Retinal pigment epithelial cell (primary cell): ENCODE data around the gene KCNJ6.

Source experiments
- DNase-seq: peaks from one replicate; pipeline ENCODE4 v3.0.0-alpha.2; 2010; ENCODE audit warnings: low read depth
- H3K4me3 ChIP-seq: 2 replicates; pipeline ENCODE4 v1.5.1; 2011; ENCODE audit warnings: mild to moderate bottlenecking, low read length, control low read depth, moderate library complexity
- TF ChIP-seq, protein P1 (sequence below): conservative IDR thresholded peaks from 2 replicates; pipeline ENCODE4 v1.5.1; 2011; ENCODE audit warnings: low read depth, low read length, control low read depth, inconsistent platforms

KCNJ6 gene

DNA sequence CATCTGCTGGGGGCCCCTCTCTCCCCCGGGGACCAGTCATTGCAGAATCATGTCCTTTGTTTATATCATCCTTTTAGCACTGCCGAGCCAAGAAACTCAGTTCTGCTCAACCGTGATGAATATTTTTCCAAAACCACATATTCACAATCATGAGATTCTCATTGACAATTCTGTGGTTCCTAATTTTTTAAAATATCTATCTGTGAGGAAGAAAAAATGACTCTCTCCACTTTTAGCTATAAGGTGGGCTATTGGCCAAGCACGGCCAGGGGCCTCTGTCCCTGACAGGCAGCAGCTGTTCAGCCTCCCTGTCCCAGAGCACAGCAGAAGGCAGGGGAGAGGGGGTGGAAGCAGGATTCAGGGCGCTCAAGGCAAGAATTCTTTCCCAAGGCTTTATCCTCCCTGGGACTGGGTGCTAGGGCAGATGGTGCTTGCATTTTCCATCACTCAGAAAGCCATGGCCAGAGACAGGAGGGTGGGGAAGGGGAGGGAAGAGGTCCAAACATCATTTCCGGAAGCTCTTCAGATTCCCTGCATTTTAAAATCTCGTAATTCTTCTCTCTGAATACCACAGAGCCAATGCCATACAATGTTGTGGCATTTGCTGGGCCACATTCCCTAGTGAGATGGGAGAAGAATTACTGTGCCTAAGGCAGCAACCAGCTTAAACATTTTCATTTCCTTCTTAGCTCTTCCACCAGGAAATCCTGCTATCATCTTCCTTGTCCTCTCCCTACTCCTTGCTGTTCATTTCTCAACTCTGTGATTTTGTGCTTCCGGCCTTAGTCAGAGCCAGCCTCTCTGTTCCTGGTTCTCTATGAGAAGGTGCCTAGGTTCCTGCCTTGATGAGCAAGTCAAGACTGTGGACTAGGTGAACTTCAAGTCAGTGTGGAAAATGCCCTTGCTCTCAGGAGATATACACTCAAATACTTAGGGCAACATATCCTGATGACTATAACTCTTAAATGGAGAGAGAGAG, 60.3 kb downstream of the KCNJ6 start:
- DNase-seq: no peak
- H3K4me3 ChIP-seq: no peak overlapping the region
- TF ChIP-seq, protein P1, sequence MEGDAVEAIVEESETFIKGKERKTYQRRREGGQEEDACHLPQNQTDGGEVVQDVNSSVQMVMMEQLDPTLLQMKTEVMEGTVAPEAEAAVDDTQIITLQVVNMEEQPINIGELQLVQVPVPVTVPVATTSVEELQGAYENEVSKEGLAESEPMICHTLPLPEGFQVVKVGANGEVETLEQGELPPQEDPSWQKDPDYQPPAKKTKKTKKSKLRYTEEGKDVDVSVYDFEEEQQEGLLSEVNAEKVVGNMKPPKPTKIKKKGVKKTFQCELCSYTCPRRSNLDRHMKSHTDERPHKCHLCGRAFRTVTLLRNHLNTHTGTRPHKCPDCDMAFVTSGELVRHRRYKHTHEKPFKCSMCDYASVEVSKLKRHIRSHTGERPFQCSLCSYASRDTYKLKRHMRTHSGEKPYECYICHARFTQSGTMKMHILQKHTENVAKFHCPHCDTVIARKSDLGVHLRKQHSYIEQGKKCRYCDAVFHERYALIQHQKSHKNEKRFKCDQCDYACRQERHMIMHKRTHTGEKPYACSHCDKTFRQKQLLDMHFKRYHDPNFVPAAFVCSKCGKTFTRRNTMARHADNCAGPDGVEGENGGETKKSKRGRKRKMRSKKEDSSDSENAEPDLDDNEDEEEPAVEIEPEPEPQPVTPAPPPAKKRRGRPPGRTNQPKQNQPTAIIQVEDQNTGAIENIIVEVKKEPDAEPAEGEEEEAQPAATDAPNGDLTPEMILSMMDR: no peak

DNA sequence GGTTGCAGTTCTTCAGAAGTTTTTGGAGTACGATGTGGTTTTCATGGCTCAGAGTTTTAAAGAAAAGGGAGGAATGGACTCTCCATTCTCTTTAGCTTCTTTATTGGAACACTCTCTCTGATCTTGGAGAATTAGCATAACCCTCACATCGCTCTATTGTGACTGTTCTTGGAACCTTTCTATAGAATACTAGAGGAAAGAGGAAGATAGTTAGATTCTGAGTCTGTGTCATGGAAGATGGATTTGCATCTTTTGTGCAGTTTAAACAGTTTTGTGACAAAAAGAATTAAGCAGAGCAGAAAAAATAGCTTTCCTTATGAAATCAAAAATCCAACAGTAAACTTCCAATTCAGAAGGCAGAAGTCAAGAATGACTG, 61.0 kb downstream of the KCNJ6 start:
- TF ChIP-seq, protein P1: no peak
- no peak for DNase-seq
- H3K4me3 ChIP-seq: no peak overlapping the region

DNA sequence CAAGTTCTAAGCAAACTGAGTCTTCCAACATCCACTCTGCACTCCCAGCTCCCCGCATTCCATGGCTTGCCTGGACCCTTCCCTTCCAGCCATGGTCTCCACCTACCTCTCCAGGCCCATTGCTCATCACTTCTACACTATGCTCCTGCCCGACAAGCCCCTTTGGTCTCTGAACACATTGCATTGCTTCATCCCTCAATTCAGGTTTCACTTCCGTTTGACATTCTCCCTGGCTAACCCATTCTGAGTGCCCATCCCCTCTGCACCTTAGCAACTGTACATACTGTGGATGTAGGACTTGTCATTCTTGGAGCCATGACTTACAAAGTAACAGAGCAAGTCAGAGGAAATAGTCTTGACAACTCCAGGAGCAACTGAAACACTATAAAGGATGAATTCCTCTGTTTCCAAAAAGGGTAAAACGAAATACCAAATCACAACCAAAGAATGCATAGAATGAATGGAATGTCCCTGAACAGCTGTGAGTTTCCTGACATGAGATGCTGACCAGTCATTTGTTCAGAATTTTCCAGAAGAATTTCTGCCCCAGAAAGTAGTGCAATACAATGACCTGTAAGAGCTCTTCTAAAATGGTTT, 66.7 kb downstream of the KCNJ6 start:
- H3K4me3 ChIP-seq: no peak overlapping the region

DNA sequence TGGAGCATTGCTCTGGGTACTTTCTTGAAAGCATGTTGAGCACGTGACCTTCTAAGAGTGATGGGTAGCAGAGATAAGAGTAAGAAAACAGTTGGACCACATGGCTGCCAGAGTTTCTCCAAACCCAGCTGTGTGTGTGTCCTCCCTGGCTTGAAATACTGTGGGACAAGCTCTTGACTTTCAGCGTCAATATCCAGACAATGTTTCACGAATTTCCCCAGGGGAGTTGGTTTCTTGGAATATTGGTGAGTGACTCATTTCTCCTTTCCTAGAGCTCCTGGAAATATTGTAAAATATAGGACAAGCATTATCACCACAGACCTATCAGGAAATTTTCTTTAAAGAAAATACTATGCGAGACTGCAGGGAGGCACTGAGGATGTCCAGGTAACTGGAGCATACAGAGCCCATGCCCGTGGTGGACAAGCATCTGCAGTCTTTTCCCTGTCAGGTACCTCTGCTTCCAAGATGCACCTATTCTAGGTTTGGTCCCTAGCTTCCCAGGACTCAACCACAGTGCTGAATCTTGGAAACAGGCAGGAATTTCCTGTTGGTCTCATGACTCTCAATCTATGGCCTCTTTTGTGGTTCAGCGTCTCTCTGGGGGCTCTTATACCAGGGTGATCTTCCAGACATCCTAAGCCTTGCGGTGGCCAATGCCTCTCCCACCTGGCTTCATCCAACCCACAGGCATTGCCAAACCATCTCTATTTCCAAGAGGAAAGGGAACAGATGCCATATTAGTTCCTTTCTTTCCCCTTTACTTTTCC, 67.4 kb downstream of the KCNJ6 start:
- TF ChIP-seq, protein P1: no peak
- no peak overlapping the region for H3K4me3 ChIP-seq
- DNase-seq: no peak

More for the DNA sequence above, 66.7 kb downstream of the KCNJ6 start:
- DNase-seq: peak; percentile 15
- TF ChIP-seq, protein P1: no peak

DNA sequence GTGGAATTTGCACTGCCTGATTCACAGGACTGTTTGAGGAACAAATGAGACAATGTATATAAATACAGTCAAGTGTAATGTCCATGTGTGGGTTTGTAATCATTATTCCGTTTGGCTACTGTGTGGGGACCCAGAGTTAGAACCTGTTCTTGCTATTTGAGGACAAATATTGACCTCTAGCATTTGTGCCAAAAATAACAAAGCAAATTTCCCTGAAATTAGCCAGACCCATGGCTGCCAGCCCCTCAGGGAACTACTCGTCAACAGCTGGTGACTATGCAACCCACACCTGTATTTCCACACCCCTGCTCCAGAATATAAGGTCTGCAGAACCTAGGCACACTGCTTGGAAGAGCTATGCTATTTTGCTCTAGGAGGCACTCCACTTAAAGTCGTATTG, 70.7 kb downstream of the KCNJ6 start:
- TF ChIP-seq, protein P1: no peak
- no peak for DNase-seq
- H3K4me3 ChIP-seq: no peak overlapping the region

DNA sequence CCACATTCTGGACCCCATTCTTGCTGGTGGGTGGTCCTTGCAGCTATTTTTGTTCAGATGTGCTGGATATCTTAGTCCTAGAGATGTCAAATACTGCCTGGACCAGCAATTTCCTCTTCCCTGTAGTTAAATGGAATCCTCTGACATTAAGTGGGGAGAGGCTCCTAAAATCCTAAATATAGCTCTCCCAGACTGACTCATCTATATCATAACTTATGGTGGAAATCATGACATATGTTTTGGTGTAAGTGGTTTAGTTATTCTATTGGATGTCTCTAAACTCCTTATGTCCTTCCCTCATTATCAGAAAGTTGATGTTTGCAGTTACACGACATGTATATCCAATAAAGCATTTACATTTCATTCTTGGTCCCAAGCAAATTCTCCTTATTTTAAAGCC, 73.1 kb downstream of the KCNJ6 start:
- DNase-seq: no peak
- no peak overlapping the region for H3K4me3 ChIP-seq
- TF ChIP-seq, protein P1: no peak
